Activated CD8-positive, alpha-beta T cell treated with anti-CD3 and anti-CD28 coated beads for 36 hours (primary cell): ENCODE data around the gene TRIM47. TPM values are rescaled to one million over a fixed set of nuclear protein-coding genes. Genes with fewer than 3 reads are reported as not detected.

Source experiments
- ATAC-seq: fragments of 200-7000 bp; cut with Tn5 transposase; one replicate; pipeline ENCODE4 v1.10.0; 2021; ENCODE audit warnings: mild to moderate bottlenecking, moderate library complexity
- CTCF ChIA-PET: fragments of 350-600 bp; sonication (Branson Sonifier 250); formaldehyde crosslinking; loops from one replicate; lab custom pipeline; 2021; ENCODE audit warnings: antibody characterized with exemption; lab: Charles Lee
- POLR2A ChIA-PET: fragments of 350-600 bp; sonication (Branson Sonifier 250); formaldehyde crosslinking; loops from one replicate; lab custom pipeline; 2021; ENCODE audit warnings: antibody characterized with exemption; lab: Charles Lee
- DNase-seq: peaks from one replicate; pipeline ENCODE4 v3.0.0-alpha.2; 2020
- H3K27ac Mint-ChIP-seq: one replicate; pipeline ENCODE4 v1.8.0; 2021; ENCODE audit warnings: mild to moderate bottlenecking, mixed read lengths
- H3K27me3 Mint-ChIP-seq: one replicate; pipeline ENCODE4 v1.8.0; 2021; ENCODE audit warnings: mixed read lengths
- H3K36me3 Mint-ChIP-seq: one replicate; pipeline ENCODE4 v1.8.0; 2021; ENCODE audit warnings: low read depth, mixed read lengths
- H3K4me1 Mint-ChIP-seq: one replicate; pipeline ENCODE4 v1.8.0; 2021; ENCODE audit warnings: low read depth, mixed read lengths
- H3K4me3 Mint-ChIP-seq: one replicate; pipeline ENCODE4 v1.8.0; 2021; ENCODE audit warnings: mild to moderate bottlenecking, moderate library complexity, mixed read lengths
- H3K9me3 Mint-ChIP-seq: one replicate; pipeline ENCODE4 v1.8.0; 2021; ENCODE audit warnings: mixed read lengths
- CTCF ChIP-seq: fragments of 200-600 bp; IDR thresholded peaks from one replicate; pipeline ENCODE4 v1.8.0; 2022; ENCODE audit warnings: antibody characterized with exemption, mild to moderate bottlenecking
- intact Hi-C: fragments of 100-400 bp; cut with micrococcal nuclease; formaldehyde crosslinking; loops from one replicate; pipeline ENCODE4 v1.10.0; 2022
- total RNA-seq, 2 experiments: library from RNA; stranded (reverse); gene quantifications; one replicate each; pipeline ENCODE4 v1.2.3, GENCODE V29; 2021

TRIM47 gene
- total RNA-seq, 2 experiments from 2014 or later = 16.6 to 16.8 TPM

- Mint-ChIP-seq H3K4me1 (peaks cover 23% of the 10 kb centered on the region), H3K9me3 (no peaks in the 10 kb centered on the region), H3K4me3 (peak overlapping the region; percentile 87), H3K36me3 (peaks cover 32% of the 10 kb centered on the region), H3K27ac (peak overlapping the region; percentile 77), H3K27me3 (no peaks in the 10 kb centered on the region)
- no peak for ATAC-seq
- no peak for TF ChIP-seq CTCF
- CTCF ChIA-PET = interaction anchor here (1.0 to 9.8 kb wide), 8 partner anchors 10 to 132 kb away, joined by 3 to 78 read pairs (median 3); partner anchors contain the start of genes GALK1 and TRIM47
- no peak for DNase-seq
- POLR2A ChIA-PET = interaction anchor here (0.8 to 9.5 kb wide), 11 partner anchors 7 to 183 kb away, joined by 3 to 100 read pairs (median 4); partner anchors contain the start of genes MRPL38 and TRIM47
- intact Hi-C loops = no loop called here
Observed at GRCh38 chr17:75897160-75898019, 19.0 kb upstream of the TRIM47 start.

GRCh38 chr17:75896415-75897159, 18.2 kb upstream of the TRIM47 start, which contains the start of gene TRIM65:
Gene TRIM65 (minus strand): TSS chr17:75896951. CDS start chr17:75896937, 14 bp downstream.
- peak within 1 kb of the TSS; percentile 87 for H3K4me3 Mint-ChIP-seq
- ChIA-PET CTCF (interaction anchor here (0.8 to 9.8 kb wide), 16 partner anchors 8 to 376 kb away, joined by 3 to 78 read pairs (median 4); partner anchors contain the start of genes CDK3, GALK1, MRPL38 and TRIM47), POLR2A (interaction anchor here (0.8 to 9.5 kb wide), 21 partner anchors 8 to 493 kb away, joined by 3 to 100 read pairs (median 4); partner anchors contain the start of genes MRPL38, SPHK1, TRIM47 and UNK)
- peaks cover 33% of the 10 kb centered on the region for H3K36me3 Mint-ChIP-seq
- TF ChIP-seq CTCF = peak; percentile 17
- peak within 1 kb of the TSS; percentile 88 for H3K27ac Mint-ChIP-seq
- H3K27me3 Mint-ChIP-seq = no peaks in the 10 kb centered on the region
- intact Hi-C loops = no loop called here
- ATAC-seq = peak; percentile 88
- peak; percentile 85 for DNase-seq
- H3K4me1 Mint-ChIP-seq = peaks cover 21% of the 10 kb centered on the region
- H3K9me3 Mint-ChIP-seq = no peaks in the 10 kb centered on the region

GRCh38 chr17:75895370-75896155, 17.2 kb upstream of the TRIM47 start:
- Mint-ChIP-seq H3K4me1 (peaks cover 21% of the 10 kb centered on the region), H3K4me3 (peak overlapping the region; percentile 87), H3K36me3 (peaks cover 28% of the 10 kb centered on the region), H3K27ac (peak overlapping the region; percentile 88), H3K27me3 (no peaks in the 10 kb centered on the region), H3K9me3 (no peaks in the 10 kb centered on the region)
- no peak for DNase-seq
- ChIA-PET CTCF (interaction anchor here (0.8 to 9.8 kb wide), 18 partner anchors 9 to 377 kb away, joined by 3 to 78 read pairs (median 4); partner anchors contain the start of genes CDK3, GALK1, MRPL38 and TRIM47), POLR2A (interaction anchor here (0.7 to 9.5 kb wide), 20 partner anchors 9 to 492 kb away, joined by 3 to 100 read pairs (median 4); partner anchors contain the start of genes MRPL38, SPHK1, TRIM47 and UNK)
- TF ChIP-seq CTCF = peak; percentile 57
- ATAC-seq = no peak
- intact Hi-C loops = no loop called here

- peak overlapping the region; percentile 56 for H3K27ac Mint-ChIP-seq
- no peak for TF ChIP-seq CTCF
- CTCF ChIA-PET = interaction anchor here (0.8 to 9.8 kb wide), 7 partner anchors 11 to 112 kb away, joined by 3 to 78 read pairs (median 5); partner anchors contain the start of genes CDK3, MRPL38 and TRIM47
- intact Hi-C loops = no loop called here
- no peaks in the 10 kb centered on the region for H3K27me3 Mint-ChIP-seq
- peaks cover 26% of the 10 kb centered on the region for H3K36me3 Mint-ChIP-seq
- peak overlapping the region; percentile 48 for H3K4me3 Mint-ChIP-seq
- peaks cover 28% of the 10 kb centered on the region for H3K4me1 Mint-ChIP-seq
- POLR2A ChIA-PET = interaction anchor here (1.3 to 9.5 kb wide), 4 partner anchors 10 to 17 kb away, joined by 3 to 100 read pairs (median 10); partner anchors contain the start of genes MRPL38 and TRIM47
- no peaks in the 10 kb centered on the region for H3K9me3 Mint-ChIP-seq
- ATAC-seq (no peak), DNase-seq (no peak)
Observed at GRCh38 chr17:75894049-75894733, 15.8 kb upstream of the TRIM47 start.
